ENCODE measurements around the gene MRFAP1L1. TPM values are rescaled to one million over a fixed set of nuclear protein-coding genes. Genes with fewer than 3 reads are reported as not detected.

Gene MRFAP1L1
- total and polyA plus RNA-seq, 10 donors: 45.6 to 96.9 (median 62.4) TPM

DNA sequence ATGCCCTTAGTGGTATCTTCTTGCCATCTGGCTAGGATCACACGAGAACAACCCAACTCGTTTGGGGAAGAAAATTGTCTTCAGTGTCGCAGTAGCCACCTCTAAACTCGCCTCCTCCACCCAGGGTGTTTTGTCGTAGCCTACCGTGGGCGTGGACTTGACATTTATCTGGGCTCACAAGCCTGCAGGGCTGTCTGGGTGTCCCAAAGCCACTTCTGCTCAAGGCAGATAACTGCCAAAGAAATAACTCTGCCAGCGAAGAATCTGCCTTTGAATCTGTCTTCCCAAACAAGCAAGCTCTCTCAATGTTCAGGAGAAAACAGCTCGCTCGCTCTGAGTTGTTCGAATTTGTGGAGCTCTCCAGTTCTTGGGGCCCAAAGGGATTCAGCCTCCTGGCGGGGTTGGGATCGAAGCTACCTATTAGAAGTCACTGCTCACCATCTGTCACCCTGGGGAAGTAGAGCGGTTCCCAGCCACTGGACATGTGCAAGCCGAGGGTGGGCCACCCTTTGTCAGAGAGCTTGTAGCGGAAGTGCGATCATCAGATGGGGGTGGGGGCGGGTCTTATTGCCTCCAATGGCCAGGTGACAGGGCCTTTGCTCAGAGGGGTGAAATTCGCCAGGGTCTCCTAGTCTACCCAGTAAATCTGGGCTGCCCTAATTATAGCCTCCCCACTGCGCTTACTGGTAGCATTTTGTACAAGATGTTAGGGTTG, 21.1 kb upstream of the MRFAP1L1 start:
- intact Hi-C loops (cut with DNase I; ENCODE audit: low total_unique reads): no loop called here
- no peak for DNase-seq
- Histone ChIP-seq H3K4me1 (peaks cover 0 to 14% (median 3%) of the 10 kb centered on the region in 6 donors), H3K27me3 (replicated peaks in 1 of 7) (no peaks in the 10 kb centered on the region), H3K36me3 (no peaks in the 10 kb centered on the region), H3K9me3 (no peaks in the 10 kb centered on the region), H3K27ac (no peak overlapping the region), H3K4me3 (no peak overlapping the region)
- WGBS, 5 donors: 70 to 80% (median 74%) methylated on average over 18 to 20 of the region's 20 CpGs
- TF ChIP-seq POLR2AphosphoS5 (IDR thresholded peaks at IDR 0.05): no peak
- TF ChIP-seq POLR2A (IDR thresholded peaks at IDR 0.05): no peak
- TF ChIP-seq, protein P1, sequence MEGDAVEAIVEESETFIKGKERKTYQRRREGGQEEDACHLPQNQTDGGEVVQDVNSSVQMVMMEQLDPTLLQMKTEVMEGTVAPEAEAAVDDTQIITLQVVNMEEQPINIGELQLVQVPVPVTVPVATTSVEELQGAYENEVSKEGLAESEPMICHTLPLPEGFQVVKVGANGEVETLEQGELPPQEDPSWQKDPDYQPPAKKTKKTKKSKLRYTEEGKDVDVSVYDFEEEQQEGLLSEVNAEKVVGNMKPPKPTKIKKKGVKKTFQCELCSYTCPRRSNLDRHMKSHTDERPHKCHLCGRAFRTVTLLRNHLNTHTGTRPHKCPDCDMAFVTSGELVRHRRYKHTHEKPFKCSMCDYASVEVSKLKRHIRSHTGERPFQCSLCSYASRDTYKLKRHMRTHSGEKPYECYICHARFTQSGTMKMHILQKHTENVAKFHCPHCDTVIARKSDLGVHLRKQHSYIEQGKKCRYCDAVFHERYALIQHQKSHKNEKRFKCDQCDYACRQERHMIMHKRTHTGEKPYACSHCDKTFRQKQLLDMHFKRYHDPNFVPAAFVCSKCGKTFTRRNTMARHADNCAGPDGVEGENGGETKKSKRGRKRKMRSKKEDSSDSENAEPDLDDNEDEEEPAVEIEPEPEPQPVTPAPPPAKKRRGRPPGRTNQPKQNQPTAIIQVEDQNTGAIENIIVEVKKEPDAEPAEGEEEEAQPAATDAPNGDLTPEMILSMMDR (IDR thresholded peaks at IDR 0.05 in 8 of 11, conservative IDR thresholded peaks at IDR 0.05 in 3 of 11): no peak

DNA sequence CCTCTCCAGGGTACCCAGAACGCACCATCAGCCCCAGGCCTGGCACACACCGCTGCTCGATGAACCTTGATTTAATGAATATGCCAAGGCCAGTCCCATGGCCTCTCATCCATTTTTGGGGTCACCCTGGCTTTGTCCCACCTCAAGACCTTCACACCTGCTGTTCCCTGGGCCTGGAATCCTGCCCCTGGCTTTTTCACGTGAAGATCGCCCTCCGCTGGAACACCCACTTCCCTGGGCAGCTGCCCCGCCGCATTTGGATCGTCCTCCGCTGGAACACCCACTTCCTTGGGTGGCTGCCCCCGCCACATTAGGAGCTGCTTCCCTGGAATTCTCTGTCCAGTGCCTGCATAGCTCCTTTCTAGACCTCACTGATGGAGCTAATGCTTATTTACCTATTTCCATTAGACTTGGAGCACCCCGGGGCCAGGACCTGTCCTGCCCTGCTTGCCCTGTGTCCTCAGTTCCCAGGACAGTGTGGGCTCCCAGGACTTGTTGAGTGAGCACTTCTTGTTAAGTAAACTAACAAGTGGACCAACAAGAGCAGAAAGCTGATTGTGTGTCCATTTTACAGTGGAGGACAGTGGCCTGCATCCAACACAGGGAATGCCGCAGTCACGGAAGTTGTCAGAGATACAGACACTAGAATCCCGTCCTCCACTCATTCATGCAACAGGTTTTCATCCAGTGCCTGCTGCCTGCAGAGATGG, 18.8 kb upstream of the MRFAP1L1 start:
- DNase-seq: no peak
- Histone ChIP-seq H3K36me3 (no peaks in the 10 kb centered on the region), H3K4me3 (no peak overlapping the region), H3K9me3 (no peaks in the 10 kb centered on the region), H3K4me1 (peaks cover 0 to 23% (median 9%) of the 10 kb centered on the region in 6 donors), H3K27ac (no peak overlapping the region), H3K27me3 (replicated peaks in 1 of 7) (no peaks in the 10 kb centered on the region)
- TF ChIP-seq POLR2A (IDR thresholded peaks at IDR 0.05) (no peak), POLR2AphosphoS5 (IDR thresholded peaks at IDR 0.05) (no peak)
- TF ChIP-seq, protein P1 (IDR thresholded peaks at IDR 0.05 in 8 of 11, conservative IDR thresholded peaks at IDR 0.05 in 3 of 11): no peak
- intact Hi-C loops (cut with DNase I; ENCODE audit: low total_unique reads): no loop called here
- 80 to 90% (median 88%) methylated on average over 15 of the region's 15 CpGs for WGBS, 5 donors

DNA sequence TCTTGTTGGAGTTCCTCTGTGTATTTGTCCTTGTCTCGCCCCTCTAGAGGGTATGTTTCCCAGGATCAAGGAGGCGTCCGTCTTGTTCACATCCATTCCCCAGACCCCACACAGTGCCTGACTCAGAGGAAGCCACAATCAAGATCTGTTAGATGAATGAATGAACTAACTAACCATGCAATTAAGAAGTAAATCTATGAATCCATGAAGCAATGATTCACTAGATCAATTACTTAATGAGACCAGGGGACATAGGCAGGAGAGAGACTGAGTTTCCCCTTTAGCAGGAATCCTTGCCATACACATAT, 18.2 kb upstream of the MRFAP1L1 start:
- TF ChIP-seq, protein P1 (IDR thresholded peaks at IDR 0.05 in 8 of 11, conservative IDR thresholded peaks at IDR 0.05 in 3 of 11): no peak
- TF ChIP-seq POLR2A (IDR thresholded peaks at IDR 0.05): no peak
- no peak for TF ChIP-seq POLR2AphosphoS5 (IDR thresholded peaks at IDR 0.05)
- Histone ChIP-seq H3K36me3 (no peaks in the 10 kb centered on the region), H3K27me3 (replicated peaks in 1 of 7) (no peaks in the 10 kb centered on the region), H3K9me3 (no peaks in the 10 kb centered on the region), H3K27ac (no peak overlapping the region), H3K4me1 (peaks cover 0 to 23% (median 9%) of the 10 kb centered on the region in 6 donors), H3K4me3 (no peak overlapping the region)
- no peak for DNase-seq
- intact Hi-C loops (cut with DNase I; ENCODE audit: low total_unique reads): no loop called here
- WGBS, 5 donors: 51 to 88% (median 63%) methylated on average over 3 of the region's 3 CpGs

Measured in spleen (tissue), 11 donors.